Stimulated activated CD8-positive, alpha-beta memory T cell treated with anti-CD3 and anti-CD28 coated beads, Interleukin-15, amount 100 ng/mL, for 1 hour (primary cell): Measurements from ENCODE around the gene SPATA6L.

ENCODE experiments used
- DNase-seq: peaks from one replicate; pipeline ENCODE4 v3.0.0-alpha.2; 2020; ENCODE audit warnings: low read depth

SPATA6L gene, protein sequence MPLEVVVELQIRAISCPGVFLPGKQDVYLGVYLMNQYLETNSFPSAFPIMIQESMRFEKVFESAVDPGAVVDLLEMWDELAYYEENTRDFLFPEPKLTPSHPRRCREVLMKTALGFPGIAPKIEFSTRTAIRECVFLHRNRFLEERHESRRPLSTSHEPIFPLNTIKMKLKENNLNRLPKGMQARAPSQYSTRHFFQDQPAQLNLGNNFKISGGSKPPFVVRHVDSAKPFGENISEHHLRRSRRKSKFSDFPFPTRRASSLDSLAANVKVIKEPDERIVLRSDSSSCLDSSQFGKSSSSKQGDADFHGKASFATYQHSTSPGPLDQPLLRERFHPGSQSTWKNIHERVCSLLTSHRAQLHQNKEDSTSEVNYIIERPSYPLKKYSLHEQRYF

DNA sequence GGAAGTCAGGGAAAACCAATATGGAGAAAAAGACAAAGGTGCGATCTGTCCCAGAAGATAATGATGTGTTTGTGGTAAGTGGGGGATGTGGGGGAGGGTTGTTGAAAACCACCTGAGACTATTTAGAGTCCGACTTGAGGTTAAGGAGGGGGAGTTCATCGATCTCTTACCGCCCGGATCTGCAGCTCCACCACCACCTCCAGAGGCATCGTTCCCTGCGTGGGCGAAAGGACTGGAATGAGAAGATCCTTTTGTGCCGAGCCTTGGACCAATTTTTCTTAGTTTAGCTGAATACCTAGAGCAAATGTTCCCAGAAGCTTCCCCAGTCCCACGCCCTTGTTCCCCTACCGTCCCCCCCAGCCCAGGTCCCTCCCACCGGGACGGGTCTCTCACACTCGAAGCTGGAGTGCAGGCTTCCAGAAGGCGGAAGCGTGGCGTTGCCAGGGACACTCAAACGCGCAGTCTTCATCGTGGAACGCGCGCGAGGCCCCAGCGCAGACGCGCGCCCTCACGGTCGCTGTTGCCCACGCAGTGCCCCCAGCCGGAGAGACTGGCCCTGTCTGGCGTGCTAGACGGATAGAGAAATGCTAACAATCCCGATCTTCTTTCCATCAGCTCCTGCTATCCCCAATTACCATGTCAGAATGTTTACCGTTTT is at the start of gene SPATA6L:
Gene SPATA6L, minus strand, starts transcription at position 439 of the 658 bp plus-strand sequence. Its CDS starts 230 bp downstream, at position 209.
- DNase-seq = no peak

DNA sequence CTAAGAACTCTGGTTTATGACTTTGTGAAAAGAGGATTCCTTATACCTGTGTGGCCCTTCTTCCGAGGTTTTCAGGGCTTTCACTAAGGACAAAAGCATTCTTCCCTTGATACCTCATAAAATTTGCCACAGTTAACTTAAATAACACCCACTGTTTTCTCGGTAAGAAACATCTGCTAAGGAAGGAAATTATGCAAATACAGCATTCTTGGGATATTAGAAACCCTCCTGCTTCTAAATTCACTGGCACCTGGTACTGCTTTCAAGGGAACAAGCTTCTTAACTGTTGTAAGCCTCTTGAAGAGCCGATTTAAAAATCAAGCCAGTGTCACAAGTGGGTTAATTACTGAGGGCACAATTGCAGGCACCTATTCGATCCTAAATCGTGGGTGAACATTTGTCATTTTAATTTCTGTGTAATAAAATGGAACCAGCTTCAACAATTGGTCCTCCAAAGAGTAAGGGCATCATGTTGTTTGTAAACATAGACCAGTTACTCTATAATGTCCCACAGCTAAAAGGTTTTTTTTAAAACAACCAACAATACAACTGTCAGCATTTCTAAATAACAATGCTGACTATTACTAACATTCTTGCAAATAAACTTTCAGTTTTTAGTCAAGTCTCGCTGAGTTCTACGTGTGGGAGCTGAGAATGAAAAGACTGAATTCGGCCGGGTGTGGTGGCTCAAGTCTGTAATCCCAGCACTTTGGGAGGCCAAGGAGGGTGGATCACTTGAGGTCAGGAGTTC is 48.2 kb upstream of the SPATA6L start:
- DNase-seq = no peak

DNA sequence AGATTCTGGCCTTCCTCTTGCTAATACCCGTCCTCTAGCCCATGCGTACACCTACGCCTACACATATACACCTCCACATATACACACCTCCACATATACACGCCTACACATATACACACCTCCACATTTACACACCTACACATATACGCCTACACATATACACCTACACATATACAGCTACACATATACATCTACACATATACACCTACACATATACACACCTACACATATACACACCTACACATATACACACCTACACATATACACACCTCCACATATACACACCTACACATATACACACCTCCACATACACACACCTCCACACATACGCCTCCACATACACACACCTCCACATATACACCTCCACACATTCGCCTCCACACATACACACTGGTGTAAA is 47.6 kb upstream of the SPATA6L start:
- DNase-seq = no peak

DNA sequence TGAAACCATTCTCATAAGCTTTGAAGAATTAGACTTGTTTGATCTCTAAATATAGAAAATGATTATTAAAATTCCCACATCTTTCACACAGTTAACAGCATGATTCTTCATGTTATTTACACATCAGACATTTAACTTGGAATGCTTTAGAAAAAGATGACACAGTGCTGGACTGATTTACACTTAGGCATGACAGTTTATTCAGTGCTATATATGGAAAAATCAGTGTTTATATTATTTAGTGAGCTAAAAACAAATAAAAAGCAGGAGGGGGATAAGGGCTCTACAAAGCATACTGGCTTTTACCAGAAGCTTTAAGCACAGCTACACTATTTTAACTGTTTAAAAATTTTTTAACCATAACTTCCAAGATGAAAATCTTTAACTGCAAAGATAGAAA is 43.1 kb upstream of the SPATA6L start:
- no peak for DNase-seq

DNA sequence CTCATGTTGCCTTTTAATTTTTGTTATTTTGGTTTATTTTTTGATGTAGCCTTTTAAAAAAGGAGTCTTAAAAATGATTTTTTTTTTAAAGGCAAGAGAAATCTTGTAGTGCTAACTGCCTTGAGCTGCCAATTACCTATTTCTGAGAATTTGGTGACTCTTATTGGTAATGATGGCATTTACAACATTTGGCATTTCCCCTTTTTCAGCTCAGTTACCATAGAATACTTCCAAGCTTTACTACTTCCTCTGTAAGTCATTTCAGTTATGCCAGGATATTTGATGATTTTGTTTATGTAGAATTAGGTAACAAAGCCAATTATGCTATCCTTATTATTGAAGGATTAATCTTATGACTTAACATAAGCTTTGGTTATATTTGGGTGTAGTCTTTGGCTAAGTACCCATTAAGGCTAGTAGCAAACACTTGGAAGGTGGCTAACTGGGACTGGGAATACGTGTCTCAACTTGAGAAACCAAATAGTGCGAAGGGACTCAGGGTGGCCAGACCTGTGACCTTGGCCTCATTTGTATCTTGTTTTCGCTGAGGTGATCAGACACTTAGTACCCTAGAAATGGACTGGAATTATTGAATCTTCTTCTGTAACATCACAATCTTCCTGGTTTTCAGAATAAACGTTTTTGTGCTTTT is 40.8 kb upstream of the SPATA6L start:
- DNase-seq = no peak

DNA sequence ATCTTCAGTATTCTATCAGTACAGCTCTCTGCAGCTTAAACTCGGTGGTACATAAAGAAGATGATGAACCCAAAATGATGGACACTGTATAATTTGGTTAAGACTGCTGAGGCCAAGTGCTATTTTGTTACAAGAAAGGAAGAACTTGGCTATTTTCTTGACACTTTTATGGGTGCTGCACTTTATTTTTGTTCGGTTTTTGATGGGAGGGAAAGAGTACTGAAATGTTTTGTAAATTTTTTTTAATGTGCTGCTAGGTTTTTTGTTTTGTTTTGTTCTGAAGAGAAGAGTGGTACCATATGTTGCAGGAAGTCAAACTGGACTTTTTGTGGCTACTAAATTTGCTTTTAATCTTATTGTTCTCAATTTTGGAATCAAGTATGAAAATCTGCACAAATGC is 39.7 kb upstream of the SPATA6L start:
- no peak for DNase-seq

DNA sequence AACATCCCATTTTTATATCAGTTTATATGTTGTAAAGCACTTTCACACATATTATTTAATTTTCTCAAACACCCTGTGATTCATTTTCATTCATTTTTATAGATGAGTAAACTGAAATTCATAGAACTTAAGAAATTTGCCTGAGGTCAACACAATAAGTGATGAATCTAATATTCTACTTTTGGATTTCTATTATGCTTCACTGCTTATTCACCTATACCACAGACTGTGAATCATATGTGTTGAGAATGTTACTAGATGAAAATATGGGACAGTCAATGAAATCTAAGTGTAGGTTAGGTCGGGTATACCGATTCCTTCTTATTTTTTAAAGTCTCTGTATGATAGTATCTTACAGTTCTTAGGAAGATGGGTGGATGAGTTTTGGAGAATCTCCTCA is 37.8 kb upstream of the SPATA6L start:
- DNase-seq = no peak

DNA sequence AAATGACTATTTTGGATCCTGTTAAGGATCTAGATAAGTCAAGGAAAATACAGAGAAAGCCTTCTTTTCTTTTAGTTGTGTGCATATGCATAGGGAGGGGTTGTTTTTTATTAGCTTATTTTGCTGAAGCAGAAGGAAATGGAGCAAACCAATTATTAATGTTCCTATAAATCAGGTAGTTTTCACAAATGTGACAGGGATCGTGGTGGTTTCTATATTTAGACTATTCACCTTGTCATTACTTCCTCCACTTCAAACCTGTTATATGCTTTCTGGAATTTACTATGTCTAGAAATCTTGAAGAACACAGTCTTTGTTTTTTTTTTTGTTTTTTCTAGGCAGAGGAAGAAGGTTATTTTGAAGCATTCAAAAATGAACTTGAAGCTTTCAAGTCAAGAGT is 35.2 kb upstream of the SPATA6L start:
- DNase-seq = no peak

DNA sequence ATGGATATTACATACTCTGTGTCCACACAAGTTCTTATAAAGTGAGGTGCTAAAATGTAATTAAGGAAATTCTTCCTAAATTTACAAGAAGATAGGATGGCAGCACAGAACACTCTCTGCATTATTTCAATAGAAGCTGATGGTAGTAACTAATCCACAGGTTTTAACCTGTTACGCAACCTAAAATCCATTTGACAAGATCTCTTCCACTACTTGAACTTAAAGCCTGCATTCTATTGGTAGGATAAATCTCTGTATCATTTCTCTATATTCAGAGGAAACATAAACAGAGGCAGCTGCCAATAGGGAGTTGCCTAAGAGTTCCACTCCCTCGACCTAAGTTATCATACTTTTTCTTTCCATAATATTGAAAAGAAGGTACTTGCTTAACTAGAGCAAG is 34.7 kb upstream of the SPATA6L start:
- no peak for DNase-seq

DNA sequence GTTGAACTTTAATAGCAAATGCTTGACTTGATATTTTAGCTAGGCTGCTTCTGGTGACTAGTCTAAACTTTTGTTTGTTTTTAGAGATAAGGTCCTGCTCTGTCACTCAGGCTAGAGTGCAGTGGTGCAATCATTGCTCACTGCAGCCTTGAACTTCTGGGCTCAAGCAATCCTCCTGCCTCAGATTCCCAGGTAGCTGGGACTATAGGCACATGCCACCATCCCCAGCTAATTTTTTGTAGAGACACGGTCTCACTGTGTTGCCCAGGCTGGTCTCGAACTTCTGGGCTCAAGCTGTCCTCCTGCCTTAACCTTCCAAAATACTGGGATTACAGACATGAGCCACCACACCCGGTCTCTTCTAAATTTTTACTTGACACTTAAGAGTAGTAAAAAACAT is 33.8 kb upstream of the SPATA6L start:
- DNase-seq = no peak

DNA sequence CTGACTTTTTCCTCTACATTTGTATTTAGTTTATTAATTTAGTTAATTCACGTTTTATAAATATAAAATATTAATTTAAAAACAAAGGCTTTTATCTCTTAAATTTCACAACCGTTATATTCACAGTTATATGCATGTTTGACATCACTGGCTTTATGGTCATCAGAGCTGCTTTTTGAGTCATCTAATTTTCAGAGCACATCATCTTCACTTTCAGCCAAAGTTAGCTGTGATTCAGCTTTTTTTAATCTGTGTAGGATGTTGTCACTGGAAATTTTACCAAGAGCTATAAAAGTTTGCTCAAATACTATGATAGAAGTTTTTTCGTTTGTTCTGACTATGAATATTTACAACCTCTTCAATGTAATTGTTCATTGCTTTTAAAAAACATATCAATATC is 25.5 kb upstream of the SPATA6L start:
- no peak for DNase-seq

DNA sequence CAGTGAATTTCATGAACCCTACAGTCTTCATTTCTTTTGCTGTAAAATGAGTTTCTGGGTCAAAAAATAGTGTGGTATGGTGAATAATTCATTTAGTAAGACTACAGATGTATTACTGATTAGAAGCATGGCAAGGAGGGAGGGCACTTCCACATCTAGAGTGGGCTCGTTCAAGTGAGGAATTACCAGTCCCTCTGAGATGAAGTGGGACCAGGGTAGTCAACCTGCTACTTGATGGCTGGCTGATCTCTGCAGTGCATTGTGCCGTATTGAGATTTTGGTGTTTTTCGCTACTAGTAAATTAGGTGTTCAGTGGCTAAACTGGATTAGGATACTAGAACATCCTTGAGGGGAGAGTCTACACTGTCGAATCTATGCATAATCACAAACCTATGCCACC is 23.9 kb upstream of the SPATA6L start:
- DNase-seq = no peak

DNA sequence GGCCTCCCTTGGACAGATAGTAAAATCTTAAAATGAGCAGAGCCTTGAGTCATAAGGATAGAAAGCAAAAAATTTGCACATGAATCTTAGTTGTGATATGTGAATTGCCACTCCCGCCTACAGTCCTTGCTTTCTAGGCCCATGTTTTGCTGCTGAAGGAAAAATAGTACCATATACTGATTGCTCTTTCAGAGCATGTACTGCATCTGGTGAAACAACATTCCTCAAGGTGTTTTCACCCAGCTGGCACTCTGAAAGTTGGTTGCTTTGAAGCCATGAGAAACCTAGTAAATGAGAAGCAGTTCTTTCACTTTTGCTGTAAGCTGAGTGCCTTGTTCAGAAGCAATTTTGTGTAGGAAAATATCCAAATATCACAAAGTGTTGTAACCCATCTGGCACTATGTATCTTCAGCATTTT is 23.4 kb upstream of the SPATA6L start:
- DNase-seq = no peak

DNA sequence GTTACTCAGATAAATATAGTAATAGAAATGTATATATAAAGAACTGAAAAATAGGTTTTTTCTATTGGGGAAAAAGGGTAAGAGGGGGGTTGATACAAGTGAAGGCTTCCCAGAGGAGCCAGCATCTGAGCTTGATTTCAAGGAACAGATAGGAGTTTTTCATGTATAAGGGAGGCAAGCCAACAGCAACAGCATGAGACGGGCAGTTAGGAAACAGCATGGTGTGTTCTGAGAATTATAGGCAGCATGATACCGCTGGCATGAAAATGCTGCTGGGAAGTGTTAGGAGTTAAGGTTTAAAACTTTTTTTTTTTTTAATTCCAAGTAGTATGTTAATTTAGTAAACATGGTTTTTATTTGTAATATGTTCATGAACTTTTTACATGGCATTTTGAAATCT is 22.7 kb upstream of the SPATA6L start:
- no peak for DNase-seq

DNA sequence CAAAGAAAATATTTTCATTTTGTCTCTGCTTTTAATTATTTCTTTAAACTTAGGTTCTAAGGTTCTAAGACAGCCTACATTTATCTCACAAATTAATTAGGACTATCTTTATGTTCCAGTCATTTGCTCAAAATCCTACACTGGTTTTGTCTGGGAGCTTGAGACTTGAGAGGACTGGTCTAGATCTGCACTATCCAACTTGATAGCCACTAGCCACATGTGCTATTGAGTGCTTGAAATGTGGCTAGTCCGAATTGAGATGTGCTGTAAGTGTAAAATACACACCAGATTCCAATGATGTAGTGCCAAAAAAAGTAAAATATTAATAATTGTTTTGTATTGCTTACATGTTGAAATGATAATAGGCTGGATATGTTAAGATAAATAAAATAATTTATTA is 20.3 kb upstream of the SPATA6L start:
- DNase-seq = no peak

DNA sequence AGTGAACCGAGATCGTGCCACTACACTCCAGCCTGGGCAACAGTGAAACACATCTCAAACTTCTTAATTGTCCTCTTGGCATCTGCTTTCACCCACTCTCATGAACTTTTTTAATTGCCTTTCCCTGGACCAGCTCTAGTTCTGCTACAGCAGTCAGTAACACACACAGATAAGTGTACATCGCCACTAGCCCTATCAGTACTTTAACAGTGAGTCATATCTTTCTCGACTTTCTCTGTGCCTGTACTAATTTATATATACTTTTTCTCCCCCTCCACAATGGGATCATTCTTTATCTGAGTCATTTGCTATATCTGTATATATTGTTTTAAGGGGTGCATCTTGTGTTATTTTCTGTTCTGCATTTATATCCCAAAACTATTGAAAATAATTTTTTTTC is 19.8 kb upstream of the SPATA6L start:
- no peak for DNase-seq

DNA sequence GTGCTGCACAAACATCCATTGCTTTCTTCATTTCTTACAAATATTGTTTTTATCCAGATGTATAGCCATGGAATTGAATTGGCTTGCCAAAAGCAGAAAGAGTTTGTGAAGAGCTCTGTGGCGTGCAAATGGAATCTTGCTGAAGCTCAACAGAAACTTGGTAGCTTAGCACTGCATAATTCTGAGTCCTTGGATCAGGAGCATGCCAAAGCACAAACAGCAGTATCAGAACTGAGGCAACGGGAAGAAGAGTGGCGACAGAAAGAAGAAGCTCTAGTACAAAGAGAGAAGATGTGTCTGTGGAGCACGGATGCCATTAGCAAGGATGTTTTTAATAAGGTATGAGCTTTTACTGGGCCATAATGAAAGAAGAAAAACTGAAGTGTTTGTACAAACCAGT is 18.5 kb upstream of the SPATA6L start:
- DNase-seq = no peak

DNA sequence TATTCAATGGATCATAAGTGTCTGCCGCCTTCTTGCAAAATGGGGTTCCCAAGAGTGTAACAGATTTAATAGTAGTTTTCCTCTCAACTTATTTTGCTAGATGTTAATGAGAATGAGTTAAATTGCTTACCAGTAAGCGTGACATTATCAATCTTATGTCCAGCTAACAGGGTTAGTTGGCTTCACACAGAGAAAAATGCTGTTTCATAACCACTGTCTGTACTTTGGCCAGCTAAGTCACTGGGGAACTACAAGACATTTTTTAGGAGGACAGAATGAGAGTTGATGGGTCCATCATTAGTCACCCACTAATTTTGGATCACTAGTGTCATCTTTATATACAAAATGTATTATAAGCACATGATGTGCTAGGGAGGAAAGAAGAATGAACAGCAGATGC is 14.5 kb upstream of the SPATA6L start:
- DNase-seq = no peak

DNA sequence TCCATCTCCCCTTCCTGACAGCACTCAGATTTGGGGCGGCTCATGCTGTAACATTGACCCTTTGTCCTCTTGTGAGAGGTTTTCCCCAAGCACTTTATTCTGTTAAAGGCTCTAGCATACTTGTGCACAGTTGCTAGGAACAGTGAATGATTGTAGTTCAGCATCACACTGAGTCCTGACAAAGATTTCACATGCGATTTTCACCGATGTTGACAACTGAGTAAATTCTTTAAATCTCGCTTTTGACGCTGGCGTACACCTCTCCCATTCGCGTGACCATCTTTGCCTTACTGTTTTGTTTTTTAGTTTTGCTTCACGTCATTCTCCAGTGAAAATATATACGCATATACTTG is 13.9 kb upstream of the SPATA6L start:
- no peak for DNase-seq

DNA sequence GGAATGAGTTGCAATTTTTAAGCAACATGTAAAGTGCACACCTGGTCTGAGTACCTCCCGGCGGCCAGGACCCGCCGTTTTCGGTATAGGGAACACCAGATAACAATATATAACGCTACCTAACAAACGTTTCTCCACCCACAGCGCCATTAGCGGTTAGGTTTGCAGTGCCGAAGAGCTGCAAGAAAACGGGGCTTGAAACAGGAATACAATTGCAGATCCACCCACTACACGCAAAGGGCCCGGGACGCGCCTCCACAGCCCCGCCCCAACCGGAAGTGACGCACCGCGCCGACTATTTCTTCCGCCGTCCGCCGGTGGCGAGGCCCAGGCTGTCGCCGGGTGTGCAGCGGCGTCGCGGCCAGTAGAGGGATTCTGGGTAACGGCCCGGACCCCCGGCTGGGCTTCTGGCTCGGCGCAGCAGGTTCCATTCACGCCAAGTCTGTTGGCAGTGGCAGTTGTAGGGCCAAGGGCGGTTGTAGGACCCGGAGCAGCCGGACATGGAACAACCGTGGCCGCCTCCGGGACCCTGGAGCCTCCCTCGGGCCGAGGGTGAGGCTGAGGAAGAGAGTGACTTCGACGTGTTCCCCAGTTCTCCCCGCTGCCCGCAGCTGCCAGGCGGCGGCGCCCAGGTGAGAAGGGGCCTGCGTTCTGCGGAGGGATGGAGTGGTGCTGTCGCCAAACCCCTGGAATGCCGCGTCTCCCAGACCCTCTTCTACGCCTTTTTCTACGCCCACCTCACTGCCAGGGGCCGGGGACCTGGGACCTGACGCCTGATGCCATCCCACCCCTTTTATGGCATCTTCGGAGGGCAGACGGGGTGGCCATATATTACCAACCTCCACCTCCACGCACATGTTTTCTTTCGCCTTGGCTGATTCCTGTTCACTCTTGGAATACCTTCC is 13.2 kb upstream of the SPATA6L start, which contains the start of gene CDC37L1:
Gene CDC37L1, plus strand, starts transcription at position 302 of the 905 bp plus-strand sequence. Its CDS starts 199 bp downstream, at position 501.
- DNase-seq = peak; percentile 99

DNA sequence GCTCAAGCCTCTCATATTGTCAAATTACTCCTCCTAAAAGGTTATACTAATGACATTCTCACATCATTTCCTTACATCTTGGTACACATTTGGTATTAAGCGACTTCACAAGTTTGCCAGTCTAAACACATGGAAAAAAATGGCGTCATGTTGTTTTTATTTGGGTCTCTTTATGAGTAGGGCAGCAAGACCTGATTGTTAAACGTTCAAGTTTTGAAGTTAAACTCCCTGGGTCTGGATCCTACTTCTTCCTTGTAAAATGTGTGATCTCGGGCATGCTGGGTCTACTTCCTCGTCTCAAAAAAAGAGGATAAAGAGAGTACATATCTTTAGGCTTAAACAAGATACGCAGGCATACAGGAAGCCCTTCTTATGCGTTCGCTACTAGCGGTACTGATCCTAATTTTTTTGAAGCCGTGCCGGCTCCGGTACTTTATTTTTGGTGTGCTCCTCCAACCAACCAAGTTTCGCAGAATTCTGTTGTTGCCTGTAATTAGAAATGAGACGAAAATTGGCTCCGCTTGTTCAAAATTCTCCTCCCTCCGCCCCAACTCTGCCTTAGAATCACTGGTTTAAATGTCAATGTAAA is 12.5 kb upstream of the SPATA6L start:
- no peak for DNase-seq
